ENCODE results near the gene ATP1B1.

The ATP1B1 gene

GRCh38 chr1:169105087-169105433 lies 1.4 kb upstream of the ATP1B1 start:
- no peak for TF ChIP-seq CTCF (IDR thresholded peaks at IDR 0.05; ENCODE audit: low read depth, low read length)
- TF ChIP-seq MAX (IDR thresholded peaks at IDR 0.05; ENCODE audit: low read depth, low read length), result no peak
- TF ChIP-seq MYC (IDR thresholded peaks at IDR 0.05; ENCODE audit: low read depth, low read length), result no peak
- TF ChIP-seq POLR2A (IDR thresholded peaks at IDR 0.05; ENCODE audit: extremely low read depth, insufficient read length), result no peak
- H3K4me3 ChIP-seq (ENCODE audit: low read depth, low read length), result no peak overlapping the region
- peak; percentile 28 for DNase-seq (ENCODE audit: low read depth)

GRCh38 chr1:169105434-169106094 lies 926 bp upstream of the ATP1B1 start:
- peak overlapping the region; percentile 38 for H3K4me3 ChIP-seq (ENCODE audit: low read depth, low read length)
- DNase-seq (ENCODE audit: low read depth), result peak; percentile 85
- TF ChIP-seq MAX (IDR thresholded peaks at IDR 0.05; ENCODE audit: low read depth, low read length) (peak; percentile 24), MYC (IDR thresholded peaks at IDR 0.05; ENCODE audit: low read depth, low read length) (no peak), CTCF (IDR thresholded peaks at IDR 0.05; ENCODE audit: low read depth, low read length) (no peak), POLR2A (IDR thresholded peaks at IDR 0.05; ENCODE audit: extremely low read depth, insufficient read length) (no peak)

GRCh38 chr1:169106921-169107602 lies 572 bp downstream of the ATP1B1 start:
- TF ChIP-seq MYC (IDR thresholded peaks at IDR 0.05; ENCODE audit: low read depth, low read length), result no peak
- no peak for TF ChIP-seq CTCF (IDR thresholded peaks at IDR 0.05; ENCODE audit: low read depth, low read length)
- DNase-seq (ENCODE audit: low read depth), result peak; percentile 62
- peak overlapping the region; percentile 87 for H3K4me3 ChIP-seq (ENCODE audit: low read depth, low read length)

- TF ChIP-seq POLR2A (IDR thresholded peaks at IDR 0.05; ENCODE audit: extremely low read depth, insufficient read length), result no peak
- no peak for TF ChIP-seq CTCF (IDR thresholded peaks at IDR 0.05; ENCODE audit: low read depth, low read length)
- no peak for TF ChIP-seq MAX (IDR thresholded peaks at IDR 0.05; ENCODE audit: low read depth, low read length)
- TF ChIP-seq MYC (IDR thresholded peaks at IDR 0.05; ENCODE audit: low read depth, low read length), result no peak
- peak overlapping the region; percentile 87 for H3K4me3 ChIP-seq (ENCODE audit: low read depth, low read length)
- DNase-seq (ENCODE audit: low read depth), result peak; percentile 20
These were observed 1.2 kb downstream of the ATP1B1 start for GRCh38 chr1:169107603-169108208.

- DNase-seq (ENCODE audit: low read depth), result no peak
- TF ChIP-seq MAX (IDR thresholded peaks at IDR 0.05; ENCODE audit: low read depth, low read length), result no peak
- no peak for TF ChIP-seq POLR2A (IDR thresholded peaks at IDR 0.05; ENCODE audit: extremely low read depth, insufficient read length)
- peak overlapping the region; percentile 87 for H3K4me3 ChIP-seq (ENCODE audit: low read depth, low read length)
These were observed 1.7 kb downstream of the ATP1B1 start for GRCh38 chr1:169108223-169108622.

GRCh38 chr1:169108863-169109560 lies 2.5 kb downstream of the ATP1B1 start:
- no peak overlapping the region for H3K4me3 ChIP-seq (ENCODE audit: low read depth, low read length)
- peak; percentile 52 for DNase-seq (ENCODE audit: low read depth)
- TF ChIP-seq MYC (IDR thresholded peaks at IDR 0.05; ENCODE audit: low read depth, low read length) (no peak), MAX (IDR thresholded peaks at IDR 0.05; ENCODE audit: low read depth, low read length) (no peak), CTCF (IDR thresholded peaks at IDR 0.05; ENCODE audit: low read depth, low read length) (peak; percentile 17), POLR2A (IDR thresholded peaks at IDR 0.05; ENCODE audit: extremely low read depth, insufficient read length) (no peak)

Measured in NB4 (cell line).